SK-N-MC (cell line): Measurements from ENCODE around the gene BCL10.
A peak's percentile ranks its signal among the peaks of the same experiment; 100 is the strongest.

Source experiments
- DNase-seq: peaks from one replicate; pipeline ENCODE4 v3.0.0-alpha.2; 2011; ENCODE audit warnings: low read depth, low spot score
- H3K27ac ChIP-seq: fragments of 200-600 bp; sonication (generic); 2 replicates; pipeline ENCODE4 v1.5.1; 2016; ENCODE audit warnings: mixed run types
- H3K36me3 ChIP-seq: fragments of 200-600 bp; sonication (generic); 2 replicates; pipeline ENCODE4 v1.6.1; 2017; ENCODE audit warnings: antibody characterized with exemption, low read length, mixed read lengths; ENCODE audit not compliant: insufficient read depth
- H3K4me3 ChIP-seq: fragments of 200-600 bp; sonication (generic); 2 replicates; pipeline ENCODE4 v1.5.1; 2016
- H3K9ac ChIP-seq: fragments of 200-600 bp; sonication (generic); 2 replicates; pipeline ENCODE4 v1.8.0; 2017; ENCODE audit warnings: mixed run types, mixed read lengths; ENCODE audit not compliant: insufficient read length
- H3K9me3 ChIP-seq: fragments of 200-600 bp; sonication (generic); 2 replicates; pipeline ENCODE4 v1.6.1; 2017; ENCODE audit warnings: low read depth, mild to moderate bottlenecking, antibody characterized with exemption, low read length, moderate library complexity, mixed read lengths
- EZH2 ChIP-seq: fragments of 200-600 bp; sonication (generic); IDR thresholded peaks from one replicate; pipeline ENCODE4 v1.6.1; 2017; ENCODE audit warnings: antibody characterized with exemption
- FOXP2 ChIP-seq: optimal IDR thresholded peaks from 2 replicates; pipeline ENCODE3; 2011; ENCODE audit warnings: mild to moderate bottlenecking, moderate library complexity; ENCODE audit not compliant: insufficient read depth; ENCODE audit errors: extremely low read length, control extremely low read depth
- POLR2AphosphoS5 ChIP-seq: IDR thresholded peaks from 2 replicates; pipeline ENCODE4 v1.6.1; 2012; ENCODE audit warnings: mild to moderate bottlenecking, low read depth, low read length, borderline replicate concordance

BCL10 gene

DNA sequence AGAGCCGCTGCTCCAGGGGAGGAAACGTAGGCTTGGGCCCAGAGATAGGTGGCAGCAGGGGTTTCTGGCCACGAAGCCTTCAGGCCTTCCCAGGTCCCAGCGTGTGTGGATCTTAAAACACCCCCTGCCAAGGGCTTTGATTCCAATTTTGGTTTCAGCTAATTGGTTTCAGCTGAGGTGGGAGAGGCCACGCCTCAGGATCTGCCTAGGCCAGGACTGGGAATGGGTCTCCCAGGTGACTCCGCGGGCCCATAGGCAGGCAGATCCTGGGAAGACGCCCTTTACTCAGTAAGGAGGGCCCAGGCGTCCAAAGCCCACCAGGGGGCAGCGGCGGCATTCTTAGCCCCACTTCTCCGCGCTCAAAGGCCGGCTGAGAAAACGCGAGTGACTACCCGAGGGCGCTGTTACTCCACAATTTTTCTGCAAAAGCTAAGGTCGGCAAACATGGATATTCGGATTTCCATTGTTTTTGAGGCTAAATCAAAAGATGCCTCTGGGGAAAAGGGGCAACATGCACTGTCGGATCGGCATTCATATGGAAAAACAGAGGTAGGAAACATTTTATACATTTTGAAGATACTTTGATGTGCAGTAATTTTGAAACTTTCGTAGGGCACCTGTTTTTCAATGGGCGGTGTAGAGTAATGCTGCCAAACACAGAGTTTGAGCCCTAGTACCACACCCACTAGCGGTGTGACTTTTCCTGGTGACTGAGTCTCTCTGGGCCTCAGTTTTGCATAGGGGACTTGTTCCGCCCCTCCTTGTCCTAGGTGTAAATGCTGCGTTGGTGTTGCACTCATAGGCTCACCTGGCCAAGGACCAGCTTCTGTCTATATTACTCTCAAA is 31.8 kb upstream of the BCL10 start:
- no peaks in the 10 kb centered on the region for H3K9me3 ChIP-seq
- no peak overlapping the region for H3K27ac ChIP-seq
- H3K9ac ChIP-seq, result no peak overlapping the region
- peak overlapping the region; percentile 51 for H3K4me3 ChIP-seq
- TF ChIP-seq POLR2AphosphoS5 (no peak), FOXP2 (peak; percentile 44)
- peak; percentile 58 for DNase-seq
- H3K36me3 ChIP-seq, result no peaks in the 10 kb centered on the region

DNA sequence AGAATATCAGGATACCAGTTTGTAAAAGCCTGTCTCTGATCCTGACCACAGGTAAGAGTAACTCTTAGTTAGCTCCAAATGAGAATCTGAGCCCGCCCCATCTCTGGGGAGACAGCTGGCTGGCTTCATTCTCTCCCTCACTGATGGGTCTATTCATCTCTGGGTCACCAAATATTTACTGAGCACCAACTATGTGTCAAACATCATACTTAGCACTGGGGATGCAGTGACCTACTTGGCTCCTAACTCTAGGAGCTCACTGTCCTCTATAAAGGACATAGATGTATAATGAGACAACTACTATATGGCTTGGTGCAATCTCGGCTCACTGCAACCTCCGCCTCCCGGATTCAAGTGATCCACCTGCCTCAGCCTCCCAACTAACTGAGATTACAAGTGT is 29.8 kb upstream of the BCL10 start:
- no peak for DNase-seq
- TF ChIP-seq FOXP2, result no peak
- no peak for TF ChIP-seq POLR2AphosphoS5
- TF ChIP-seq EZH2, result no peak
- Histone ChIP-seq H3K9ac (no peak overlapping the region), H3K9me3 (no peaks in the 10 kb centered on the region), H3K27ac (no peak overlapping the region), H3K36me3 (no peaks in the 10 kb centered on the region), H3K4me3 (no peak overlapping the region)

DNA sequence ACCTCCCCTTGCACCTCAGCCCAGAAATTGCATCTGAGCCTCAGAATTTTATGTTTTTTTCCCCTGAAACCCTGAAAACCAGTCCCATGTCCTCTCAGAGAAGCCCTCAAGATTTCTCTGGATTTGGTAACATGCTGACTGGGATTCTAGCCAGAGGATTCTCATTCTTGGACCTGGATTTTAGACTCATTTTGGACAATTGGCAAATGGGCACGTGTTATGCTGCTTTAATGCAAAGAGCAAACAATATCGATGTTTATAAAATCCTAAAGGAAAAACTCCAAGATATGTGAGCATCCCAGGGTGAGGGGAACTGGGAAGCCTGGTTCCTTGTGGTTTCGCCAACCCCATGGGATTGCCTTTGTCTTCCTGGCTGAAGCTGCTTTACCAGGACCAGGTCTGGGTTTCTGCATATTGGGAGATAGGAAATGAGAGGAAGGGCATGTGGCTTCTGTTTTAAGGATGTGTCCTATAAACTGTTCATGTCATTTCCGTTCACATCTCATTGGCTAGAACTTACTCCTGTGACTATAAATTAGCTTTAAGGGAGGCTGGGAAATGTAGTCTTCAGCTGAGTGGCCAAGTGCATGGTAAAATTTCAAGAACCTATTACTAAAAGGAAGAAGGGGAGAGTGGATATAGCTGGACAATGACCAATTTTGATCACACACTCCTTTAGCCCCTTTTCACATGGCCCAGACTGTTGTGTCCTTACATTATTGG is 27.2 kb upstream of the BCL10 start:
- DNase-seq, result no peak
- no peak overlapping the region for H3K9ac ChIP-seq
- H3K27ac ChIP-seq, result no peak overlapping the region
- H3K4me3 ChIP-seq, result no peak overlapping the region
- TF ChIP-seq POLR2AphosphoS5 (no peak), FOXP2 (no peak), EZH2 (no peak)
- H3K36me3 ChIP-seq, result no peaks in the 10 kb centered on the region
- no peaks in the 10 kb centered on the region for H3K9me3 ChIP-seq

DNA sequence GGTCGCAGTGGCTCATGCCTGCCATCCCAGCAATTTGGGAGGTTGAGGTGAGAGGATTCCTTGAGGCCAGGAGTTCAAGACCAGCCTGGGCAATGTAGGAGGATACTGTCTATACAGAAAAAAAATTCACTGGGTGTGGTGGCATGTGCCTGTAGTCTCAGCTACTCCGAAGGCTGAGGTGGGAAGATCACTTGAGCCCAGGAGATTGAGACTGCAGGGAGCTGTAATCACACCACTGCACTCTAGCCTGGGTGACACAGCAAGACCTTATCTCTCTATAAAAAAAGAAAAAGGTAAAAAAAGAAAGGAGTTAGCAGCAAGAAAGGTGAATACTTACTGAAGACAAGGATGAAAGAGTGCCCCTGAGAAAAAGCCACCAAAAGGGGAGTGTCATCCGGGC is 23.7 kb upstream of the BCL10 start:
- Histone ChIP-seq H3K4me3 (no peak overlapping the region), H3K9ac (no peak overlapping the region), H3K9me3 (no peaks in the 10 kb centered on the region), H3K27ac (no peak overlapping the region), H3K36me3 (no peaks in the 10 kb centered on the region)
- DNase-seq, result no peak
- TF ChIP-seq POLR2AphosphoS5, result no peak
- no peak for TF ChIP-seq FOXP2
- TF ChIP-seq EZH2, result no peak

DNA sequence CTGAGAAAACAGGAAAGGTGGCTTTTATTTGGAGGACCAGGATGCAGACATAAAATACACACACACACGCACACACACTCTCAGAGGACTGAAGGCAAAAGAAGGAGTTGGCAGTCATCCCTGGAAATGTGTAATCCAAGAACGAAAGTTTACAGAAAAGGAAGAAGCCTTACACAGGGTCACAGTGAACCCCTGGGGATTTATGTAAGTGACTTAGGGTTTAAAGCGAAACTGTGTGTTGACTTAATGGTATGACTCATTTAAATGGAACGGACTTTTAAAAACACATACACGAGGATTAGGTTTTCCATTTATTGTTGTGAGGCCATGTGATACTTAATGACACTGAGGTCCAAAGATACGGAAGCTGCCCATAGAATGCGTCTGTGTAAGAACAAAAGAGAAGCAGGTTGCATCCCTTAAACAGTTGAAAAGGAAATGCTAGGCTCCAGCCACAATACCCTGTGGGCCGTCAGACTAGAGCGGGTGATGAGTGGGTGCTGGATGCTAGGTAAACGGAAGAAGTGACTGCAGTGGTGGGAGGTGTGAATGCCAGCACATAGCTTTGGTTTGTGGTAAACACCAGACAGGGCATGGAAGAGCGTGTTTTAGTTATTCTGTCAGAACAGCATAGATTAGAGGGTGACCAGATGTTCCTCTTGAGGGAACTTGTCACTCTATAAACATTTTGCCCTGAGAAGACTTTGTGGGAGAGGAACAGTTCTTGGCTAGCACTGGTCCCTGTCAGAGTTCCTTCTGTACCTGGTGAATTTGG is 21.6 kb upstream of the BCL10 start:
- no peak overlapping the region for H3K27ac ChIP-seq
- H3K4me3 ChIP-seq, result no peak overlapping the region
- no peaks in the 10 kb centered on the region for H3K36me3 ChIP-seq
- no peak for TF ChIP-seq EZH2
- no peak for TF ChIP-seq POLR2AphosphoS5
- no peak for TF ChIP-seq FOXP2
- H3K9me3 ChIP-seq, result no peaks in the 10 kb centered on the region
- no peak overlapping the region for H3K9ac ChIP-seq
- no peak for DNase-seq

DNA sequence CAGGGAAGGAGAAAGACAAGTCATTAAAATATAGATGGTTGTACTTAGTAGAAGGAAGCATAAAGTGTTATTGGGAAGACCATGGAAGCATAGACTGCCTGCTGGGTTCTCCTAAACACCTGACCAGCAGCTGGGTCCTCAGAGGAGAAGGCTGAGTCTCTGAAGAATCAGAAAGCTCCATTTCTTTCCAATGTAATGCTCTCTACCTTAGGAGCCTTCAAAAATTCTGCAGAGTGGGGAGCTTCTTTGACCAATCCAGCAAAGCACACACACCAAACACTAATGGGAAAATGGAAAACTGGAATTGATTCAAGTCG is 21.1 kb upstream of the BCL10 start:
- Histone ChIP-seq H3K4me3 (no peak overlapping the region), H3K36me3 (no peaks in the 10 kb centered on the region), H3K9me3 (no peaks in the 10 kb centered on the region), H3K27ac (no peak overlapping the region), H3K9ac (no peak overlapping the region)
- no peak for DNase-seq
- TF ChIP-seq FOXP2, result no peak

DNA sequence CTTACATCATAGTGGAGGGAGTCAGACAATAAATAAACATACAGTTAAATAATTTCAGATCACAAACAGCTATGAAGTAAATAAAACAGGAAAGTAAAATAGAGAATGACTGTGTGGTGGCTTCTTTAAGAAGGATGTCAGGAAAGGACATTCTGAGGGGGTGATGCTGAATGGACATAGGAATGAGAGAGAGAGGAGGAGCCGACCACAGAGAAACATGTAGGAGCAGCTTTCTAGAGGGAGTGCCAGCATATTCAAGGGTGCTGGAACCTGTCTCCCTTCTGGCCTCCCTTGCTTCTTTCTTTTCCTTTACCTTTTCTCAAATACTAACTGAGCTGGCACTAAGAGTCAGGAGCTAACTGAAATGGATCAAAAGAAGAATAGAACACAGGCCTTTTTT is 20.5 kb upstream of the BCL10 start:
- Histone ChIP-seq H3K9ac (no peak overlapping the region), H3K36me3 (no peaks in the 10 kb centered on the region), H3K4me3 (no peak overlapping the region), H3K9me3 (no peaks in the 10 kb centered on the region), H3K27ac (no peak overlapping the region)
- TF ChIP-seq POLR2AphosphoS5 (no peak), FOXP2 (no peak), EZH2 (no peak)
- DNase-seq, result no peak

DNA sequence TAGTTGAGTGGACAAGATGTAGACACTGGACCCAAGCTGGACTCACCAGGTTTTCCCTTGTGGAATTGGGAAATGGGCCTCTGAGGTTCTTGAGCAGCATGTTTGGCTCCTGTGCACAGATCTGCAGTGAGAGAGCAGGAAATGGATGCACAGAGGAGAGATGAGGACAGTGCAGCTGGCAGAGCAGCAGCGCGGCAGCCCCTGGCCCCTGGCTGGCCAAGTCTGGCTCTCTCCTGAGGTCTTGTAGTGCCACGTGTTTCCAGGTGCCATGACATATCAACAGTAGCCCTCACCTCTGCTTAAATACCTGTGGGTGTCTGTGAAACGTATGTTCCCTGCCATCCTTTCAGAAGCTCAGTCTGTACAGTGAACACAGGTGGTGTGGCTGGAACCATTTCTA is 19.2 kb upstream of the BCL10 start:
- TF ChIP-seq EZH2 (no peak), FOXP2 (no peak), POLR2AphosphoS5 (no peak)
- H3K27ac ChIP-seq, result no peak overlapping the region
- no peaks in the 10 kb centered on the region for H3K9me3 ChIP-seq
- H3K4me3 ChIP-seq, result no peak overlapping the region
- no peak overlapping the region for H3K9ac ChIP-seq
- H3K36me3 ChIP-seq, result no peaks in the 10 kb centered on the region
- no peak for DNase-seq
